ENCODE measurements around the gene PIK3R3.

PIK3R3 gene

DNA sequence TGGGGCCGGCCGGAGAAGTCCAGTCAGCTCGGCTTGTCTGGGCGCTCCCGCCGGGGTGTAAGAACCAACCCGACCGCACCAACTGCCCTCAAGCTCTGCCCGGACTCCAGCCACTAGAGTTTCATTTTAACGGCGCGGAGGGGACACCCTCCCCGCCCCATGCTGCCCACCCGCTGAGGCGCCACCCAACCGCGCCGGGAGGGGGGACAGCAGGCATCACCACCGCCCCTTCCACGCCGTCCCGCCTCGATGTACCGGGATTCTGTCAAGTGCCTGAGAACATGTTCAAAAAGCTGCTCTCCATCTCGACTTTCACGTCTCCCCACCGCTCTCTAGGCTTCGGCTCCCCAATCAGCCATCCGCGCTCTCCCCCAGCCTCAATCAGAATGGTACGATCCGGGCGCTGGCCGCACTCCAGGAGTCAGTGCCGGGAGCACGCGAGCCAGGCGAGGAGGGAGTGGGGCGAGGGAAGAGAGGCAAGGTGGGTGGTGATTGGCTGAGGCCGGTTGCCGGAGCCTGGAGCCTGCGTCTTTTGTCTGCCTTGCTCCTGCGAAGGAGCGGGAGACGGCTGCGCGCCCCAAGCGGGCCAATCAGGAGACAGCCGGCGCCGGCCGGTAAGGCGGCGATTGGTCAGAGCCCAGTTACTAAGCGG, at the start of gene PIK3R3:
Gene PIK3R3 (minus strand): TSS at position 101 of the 652 bp plus-strand sequence. CDS start 677 bp downstream, outside the sequence.
- peak; percentile 92 for DNase-seq

DNA sequence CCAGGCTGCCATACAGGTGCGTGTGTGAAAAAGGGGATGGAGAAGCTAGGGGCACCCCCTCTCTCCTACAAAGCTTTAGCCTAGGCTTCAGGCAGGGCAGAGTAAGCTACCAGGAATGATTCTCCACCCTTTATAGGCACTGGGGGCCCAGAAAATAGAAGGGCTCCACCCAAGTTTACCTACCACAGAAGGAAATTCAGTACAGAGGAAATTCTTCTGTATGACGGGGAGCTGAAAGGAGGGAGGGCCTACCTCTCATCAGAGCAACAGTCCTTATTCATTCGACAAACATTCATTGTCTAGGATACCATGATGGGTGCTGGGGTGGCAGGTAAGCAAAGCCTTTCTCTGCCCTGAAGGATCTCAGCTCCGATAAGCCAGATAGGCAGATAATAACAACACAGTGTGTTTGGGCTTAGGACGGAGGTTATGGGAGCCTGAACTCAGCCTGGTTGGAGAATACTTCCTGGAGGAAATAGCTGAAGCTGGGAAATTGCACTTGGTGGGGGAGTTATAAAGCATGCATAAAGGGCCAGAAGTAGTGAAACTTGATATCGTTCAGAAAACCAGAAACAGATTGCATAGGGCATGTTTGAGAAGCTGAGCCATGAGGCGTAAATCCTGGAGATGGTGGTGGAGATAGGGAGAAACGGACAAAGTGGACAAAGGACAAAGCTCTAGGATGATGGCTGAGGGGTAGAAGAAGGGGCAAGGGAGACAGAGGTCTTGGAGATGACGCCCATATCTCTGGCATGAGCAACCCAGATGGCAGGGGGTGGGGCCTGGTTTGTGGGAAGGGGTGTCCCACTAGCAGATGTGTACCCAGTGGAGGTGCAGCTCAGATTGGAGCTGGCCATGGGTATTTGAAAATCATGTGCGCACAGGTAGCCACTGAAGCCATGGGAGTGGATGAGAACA, 49.2 kb upstream of the PIK3R3 start:
- no peak for DNase-seq

DNA sequence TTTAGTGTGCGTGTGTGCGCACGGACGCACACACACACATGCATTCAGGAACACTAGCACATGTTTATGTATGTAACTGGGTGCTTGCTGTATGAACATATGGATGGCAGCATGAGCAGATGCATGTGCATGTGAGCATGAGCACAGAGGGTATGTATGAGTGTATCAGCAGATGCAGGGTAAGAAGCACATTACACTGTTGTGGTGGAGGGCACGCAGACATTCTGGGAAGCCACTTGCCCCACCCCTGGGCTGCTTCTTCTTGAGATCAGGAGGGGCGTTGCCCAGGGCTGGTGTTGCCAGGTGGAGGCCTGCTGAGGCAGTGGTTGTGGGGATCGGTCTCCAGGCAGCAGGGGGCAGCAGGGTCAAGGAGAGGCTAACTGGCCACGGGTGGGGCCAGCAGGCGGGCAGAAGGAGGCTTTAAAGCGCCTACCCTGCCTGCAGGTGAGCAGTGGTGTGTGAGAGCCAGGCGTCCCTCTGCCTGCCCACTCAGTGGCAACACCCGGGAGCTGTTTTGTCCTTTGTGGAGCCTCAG, 47.7 kb upstream of the PIK3R3 start:
- no peak for DNase-seq

DNA sequence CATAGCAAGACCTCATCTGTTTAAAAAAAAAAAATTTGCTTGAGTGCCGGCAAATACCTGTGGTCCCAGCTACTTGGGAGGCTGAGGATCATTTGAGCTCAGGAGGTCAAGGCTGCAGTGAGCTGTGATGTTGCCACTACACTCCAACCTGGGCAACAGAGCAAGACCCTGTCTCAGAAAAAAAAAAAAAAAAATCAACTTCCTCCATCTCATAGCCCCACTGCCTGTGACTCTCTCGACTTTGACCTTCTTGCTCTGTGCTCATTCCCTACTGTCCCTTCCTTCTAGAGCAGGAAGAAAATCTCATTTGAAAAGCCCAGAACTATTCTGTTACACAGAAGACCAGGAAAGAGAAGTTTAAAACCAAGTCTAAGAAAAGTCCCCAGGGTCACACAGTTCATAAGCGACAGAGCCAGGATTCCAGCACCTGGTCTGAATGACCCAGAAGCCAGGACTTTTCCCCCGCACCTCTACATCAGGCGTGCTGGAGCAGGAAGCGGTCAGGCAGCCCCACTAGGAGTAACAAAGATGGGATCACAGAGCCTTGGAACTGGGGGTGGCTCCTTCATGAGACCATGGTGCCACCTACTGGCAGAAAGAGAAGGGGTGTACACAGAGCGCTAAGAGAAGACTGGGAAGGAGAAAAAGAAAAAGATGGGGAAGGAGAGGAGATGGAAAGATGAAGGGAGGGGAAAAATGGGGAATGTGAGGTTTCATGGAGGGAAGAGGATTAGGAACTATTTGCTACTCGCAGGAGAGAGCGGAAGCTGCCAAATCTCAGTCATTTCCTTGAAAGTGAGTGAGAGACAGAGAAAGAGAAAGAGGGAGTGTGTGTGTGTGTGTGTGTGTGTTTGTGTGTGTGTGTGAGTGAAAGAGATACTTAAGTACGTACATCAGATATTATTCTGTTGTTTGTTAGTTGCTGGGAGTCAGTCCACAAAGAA, 47.0 kb upstream of the PIK3R3 start:
- peak; percentile 60 for DNase-seq

DNA sequence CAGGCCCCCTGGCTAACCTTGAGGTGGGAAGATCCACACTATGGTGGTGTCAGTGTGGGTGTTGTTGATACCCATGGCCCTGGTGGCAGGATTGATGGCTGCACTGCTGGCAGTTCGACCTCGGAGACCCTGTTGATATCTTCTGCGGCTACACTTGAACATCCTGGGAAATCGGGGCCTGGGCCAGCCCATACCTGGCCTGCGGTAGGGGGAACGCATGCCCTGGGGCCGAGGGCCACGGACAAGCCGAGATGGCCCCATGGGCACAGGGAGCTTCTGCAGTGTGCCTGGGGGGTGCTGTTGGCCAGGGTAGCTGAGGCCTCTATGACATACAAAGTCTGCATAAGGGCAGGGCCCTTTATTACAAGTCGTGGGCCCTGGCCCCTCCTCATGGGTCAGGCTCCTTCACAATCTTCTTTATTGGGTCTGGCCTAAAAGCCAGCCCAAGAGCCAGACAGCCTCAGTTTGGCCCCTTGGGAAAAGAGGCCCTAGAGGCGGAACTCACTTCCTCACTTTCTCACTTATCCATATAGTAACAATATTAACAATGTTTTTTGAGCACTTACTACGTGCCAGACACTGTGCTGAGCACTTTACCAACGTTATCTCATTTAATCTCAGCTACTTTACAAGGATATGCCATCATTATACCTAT, 43.9 kb upstream of the PIK3R3 start, which contains the start of gene P3R3URF:
Gene P3R3URF (minus strand): TSS at position 278 of the 655 bp plus-strand sequence. CDS start 17 bp downstream, at position 261.
- DNase-seq: no peak

DNA sequence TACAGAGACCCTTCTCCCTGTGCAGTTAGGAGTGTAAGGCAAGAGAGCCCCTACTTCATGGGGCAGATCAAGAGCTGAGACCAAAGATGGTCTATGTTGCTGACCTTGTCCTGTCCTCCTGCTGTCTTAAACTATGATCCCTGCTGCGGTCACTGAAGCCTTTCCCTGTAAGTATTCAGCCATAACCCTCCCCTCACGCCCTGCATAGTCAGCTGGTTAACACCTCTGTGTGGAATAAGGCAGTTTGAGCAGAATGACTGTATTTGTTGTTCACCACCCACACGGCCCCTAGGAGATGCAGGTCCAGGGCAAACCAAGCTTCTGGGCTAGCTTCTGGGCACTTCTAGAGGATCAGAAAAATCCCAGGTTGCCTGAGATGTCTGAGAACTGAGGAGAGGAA, 42.8 kb upstream of the PIK3R3 start:
- DNase-seq: no peak

DNA sequence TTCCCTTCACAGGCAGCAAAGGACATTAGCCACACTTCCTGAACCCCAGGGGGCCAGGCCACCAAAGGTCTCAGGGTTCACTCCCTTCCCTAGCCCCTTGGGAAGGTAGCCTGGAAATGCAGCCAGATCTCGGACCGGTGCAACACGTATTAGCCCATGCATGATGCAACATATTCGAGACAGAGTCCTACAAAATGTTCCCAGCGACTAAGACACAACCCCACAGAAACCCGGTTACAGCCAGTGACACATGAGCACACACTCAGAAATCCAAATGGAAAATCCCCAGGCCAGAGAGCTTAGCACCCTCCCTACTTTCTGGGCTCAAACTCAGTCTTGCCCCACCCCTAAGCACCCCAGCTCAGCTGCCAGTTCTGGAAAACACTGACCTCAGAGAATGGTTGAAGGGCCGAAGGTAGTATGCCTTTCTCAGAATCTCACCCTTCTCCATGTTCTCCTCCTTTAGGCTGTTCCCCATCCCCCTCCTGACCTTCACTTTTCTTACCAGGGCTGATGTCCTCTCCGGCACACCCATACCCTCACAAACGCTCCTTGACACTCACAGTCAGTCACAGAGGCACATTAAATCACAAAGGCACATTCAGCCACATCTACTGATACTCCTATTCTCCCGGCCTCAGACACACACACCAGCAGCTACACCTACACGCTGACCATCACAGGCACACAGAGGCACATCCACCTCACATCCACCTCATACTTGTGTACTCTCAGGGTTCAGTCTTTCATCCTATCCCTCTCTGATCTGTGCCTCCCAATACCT, 42.2 kb upstream of the PIK3R3 start, which contains the start of gene TSPAN1:
Gene TSPAN1 (plus strand): TSS at position 640 of the 784 bp plus-strand sequence. CDS start 6,021 bp downstream, outside the sequence.
- no peak for DNase-seq

DNA sequence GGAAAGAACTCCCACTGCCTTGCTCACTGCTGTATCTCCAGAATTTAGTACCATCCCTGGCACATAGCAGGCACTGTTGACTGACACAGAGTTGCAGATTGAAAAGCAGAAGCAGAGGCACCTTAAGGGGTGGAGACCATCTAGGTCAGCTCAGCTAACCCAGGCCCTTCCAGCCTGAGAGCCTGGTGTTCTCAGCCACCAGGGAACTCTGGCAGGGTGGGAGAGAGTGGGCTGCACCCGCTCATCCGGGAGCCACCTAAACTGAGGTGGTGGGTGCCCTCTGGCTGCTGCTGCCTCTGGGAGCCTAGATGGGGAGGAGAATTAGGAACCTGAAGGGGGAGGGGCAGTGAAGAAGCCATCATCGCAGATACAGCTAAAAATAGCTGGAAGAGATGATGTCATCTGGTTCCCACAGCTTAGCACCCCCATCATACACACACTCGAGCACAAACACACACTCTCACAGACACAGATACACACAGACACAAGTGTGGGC, 41.0 kb upstream of the PIK3R3 start:
- no peak for DNase-seq

DNA sequence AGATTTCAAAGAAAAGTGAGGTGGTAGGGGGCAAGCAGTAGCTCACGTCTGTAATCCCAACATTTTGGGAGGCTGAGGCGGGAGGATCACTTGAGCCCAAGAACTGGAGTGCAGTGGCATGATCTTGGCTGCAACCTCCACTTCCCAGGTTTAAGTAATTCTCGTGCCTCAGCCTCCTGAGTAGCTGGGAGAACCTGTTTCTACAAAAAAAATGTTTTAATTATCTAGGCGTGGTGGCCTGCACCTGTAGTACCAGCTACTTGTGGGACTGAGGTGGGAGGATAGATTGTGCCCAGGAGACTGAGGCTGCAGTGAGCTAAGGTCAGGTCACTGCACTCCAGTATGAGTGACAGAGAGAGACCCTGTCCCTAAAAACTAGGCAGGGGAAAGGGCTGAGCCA, 39.9 kb upstream of the PIK3R3 start:
- DNase-seq: no peak

DNA sequence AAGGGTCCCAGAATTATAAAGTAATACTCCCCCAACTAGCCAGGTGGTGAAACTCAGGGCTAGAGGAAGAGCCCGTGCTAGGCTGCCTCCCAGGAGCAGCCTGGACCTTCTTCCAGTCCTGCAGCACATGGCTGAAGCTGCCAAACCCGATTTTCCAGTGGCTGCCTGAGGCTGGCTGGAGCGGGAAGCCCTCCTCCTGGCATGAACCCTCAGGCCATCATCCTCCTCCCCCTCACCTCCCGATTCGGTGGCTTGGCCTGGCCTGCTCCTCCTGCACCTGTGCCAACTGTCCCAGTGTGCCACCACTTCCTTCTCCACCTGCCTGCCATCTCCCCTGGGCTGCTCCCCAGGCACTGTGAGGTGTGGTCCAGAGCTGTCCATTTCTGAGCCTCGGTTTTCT, 39.4 kb upstream of the PIK3R3 start:
- no peak for DNase-seq

DNA sequence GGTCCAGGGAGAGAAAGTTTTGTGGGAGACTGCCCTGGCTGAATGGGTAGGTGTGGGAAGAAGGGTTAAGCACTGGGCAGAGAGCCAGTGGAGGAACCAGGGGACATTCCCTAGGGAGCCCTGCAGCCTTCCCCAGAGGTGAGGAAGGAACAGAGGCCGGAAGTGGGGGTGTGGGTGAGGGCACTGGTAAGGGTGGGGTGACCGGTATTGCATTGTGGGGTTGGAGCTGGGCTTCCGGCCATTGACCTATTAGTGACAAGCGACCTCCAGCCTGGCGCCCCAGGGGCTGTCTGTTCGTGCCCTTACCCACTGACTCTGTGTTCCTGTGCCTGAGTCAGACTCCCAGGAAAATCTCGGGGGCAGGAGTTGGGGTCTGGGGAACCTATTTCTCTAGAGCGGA, 38.9 kb upstream of the PIK3R3 start:
- DNase-seq: no peak

DNA sequence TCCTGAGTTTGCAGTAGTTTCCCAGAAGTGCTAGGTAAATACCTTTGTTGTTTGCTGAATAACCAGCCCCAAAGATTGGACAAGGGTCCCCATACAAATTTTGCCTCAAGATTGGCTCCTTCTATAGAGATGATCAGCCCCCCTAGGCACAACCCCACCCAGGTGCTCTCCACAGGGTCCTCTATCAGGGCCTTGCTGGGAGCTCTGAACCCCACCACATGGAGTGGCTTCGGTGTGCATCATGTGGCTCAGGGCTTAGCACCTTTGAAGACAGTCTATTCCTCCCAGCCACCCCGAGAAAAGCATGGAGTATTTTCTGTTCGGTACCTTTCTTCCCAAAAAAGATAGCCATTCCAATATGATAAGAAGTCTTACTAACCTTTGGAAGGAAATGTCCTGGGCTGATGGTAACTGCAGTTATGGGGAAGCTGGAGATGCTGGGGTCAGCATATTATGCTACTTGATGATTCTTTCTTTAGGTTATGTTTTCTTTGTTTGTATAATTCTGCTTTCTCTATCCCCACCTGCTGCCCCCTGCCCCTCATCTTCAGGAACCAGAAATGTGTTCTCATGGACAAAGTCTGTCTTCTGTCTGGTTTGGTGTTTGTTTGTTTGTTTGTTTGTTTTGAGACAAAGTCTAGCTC, 37.5 kb upstream of the PIK3R3 start:
- no peak for DNase-seq

DNA sequence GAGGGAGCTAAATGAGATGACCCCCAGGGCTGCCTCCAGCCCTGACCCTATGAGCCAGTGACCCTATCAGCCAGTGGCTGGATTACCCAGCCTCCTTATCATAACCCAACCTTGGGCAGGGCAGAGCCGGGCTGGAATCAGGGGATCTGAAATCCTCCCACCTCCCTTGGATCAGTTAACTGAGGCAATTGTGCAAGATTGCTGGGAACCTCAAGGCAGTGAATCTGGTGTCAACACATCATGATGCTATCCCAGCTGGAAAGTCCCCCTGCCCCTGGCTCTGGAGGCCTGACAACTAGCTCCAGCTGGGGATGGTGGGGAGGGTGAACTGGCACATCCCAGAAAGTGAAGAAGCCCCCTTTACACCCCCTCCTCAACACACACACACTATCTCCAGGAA, 36.0 kb upstream of the PIK3R3 start:
- DNase-seq: no peak

DNA sequence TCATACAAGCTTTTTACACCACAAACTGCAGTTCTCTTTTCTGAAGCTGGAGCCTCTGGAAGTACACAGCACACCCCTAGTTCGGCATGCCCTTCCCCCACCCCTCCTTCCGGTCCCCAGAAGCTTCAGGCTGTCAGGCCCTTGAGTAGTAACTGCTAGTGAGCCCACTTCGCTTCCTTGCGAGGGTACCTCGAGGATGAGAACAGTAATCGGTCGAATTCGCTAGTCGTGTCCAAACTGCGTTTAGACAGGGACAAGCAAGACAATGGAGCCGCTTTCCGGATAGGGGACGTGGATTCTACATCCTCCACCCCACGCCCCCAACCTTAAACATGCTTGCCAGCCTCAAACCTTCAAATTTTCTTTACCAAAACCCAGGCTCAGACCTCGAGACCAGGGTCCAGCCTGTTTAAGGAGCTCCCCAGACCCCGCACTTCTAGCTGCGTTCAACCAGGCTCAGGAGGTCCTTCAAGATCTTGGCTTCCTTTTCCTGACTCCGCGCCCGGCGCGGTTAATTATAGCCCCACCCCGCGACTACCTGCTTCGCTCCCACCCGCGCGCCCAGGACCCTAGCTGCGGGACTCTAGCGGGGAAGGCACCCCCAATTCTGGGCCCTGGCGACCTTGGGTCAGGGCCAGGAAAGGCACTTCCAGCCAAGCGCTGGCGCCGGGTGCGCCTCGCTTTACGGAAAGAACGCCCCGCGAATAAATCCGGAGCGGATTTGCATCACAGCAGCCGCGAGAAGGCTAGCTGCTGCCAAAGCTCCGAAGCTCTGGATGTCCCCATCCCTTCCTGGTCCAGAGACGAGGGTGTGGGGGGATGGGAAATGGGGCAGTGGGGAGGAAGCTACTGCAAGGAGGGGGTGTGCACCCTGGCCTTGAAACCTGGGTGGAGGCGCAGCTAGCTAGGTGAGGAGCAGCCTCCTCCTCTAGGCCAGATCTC, 34.4 kb upstream of the PIK3R3 start:
- no peak for DNase-seq

DNA sequence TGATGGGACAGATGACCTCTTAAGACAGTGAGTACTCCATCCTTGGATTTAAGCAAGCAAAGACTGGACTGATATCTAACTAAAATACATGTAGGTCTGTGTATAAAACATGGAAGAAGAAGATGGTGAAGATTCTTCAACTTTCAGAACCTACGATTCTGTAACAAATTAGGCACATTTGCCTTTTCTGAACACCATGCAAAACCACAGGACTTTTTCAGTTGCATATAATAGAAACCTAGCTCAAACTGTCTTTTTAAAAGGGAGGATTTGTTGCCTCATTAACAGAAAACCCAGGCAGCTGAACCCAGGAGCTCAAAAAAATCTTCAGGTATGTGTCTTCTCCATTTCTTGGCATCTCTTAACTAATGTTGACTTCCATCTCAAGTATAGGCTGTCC, 27.8 kb upstream of the PIK3R3 start:
- no peak for DNase-seq

DNA sequence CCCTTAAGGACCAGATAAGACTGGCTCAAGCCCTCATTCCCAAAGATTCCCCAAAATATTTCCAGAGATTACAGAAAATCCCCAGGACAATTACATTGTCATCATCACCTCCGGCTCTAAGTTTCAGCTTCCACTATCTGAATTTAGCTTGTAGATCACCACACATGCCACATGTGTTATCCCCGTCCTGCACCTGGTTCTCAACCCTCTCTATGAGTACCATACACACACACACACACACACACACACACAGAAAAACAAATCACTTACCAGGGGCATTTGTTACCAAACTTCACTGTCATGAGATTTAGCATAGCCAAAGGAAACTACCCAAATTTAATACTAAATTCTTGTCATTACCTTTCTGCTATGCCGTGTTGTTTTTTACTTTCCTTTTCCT, 27.1 kb upstream of the PIK3R3 start:
- DNase-seq: no peak

DNA sequence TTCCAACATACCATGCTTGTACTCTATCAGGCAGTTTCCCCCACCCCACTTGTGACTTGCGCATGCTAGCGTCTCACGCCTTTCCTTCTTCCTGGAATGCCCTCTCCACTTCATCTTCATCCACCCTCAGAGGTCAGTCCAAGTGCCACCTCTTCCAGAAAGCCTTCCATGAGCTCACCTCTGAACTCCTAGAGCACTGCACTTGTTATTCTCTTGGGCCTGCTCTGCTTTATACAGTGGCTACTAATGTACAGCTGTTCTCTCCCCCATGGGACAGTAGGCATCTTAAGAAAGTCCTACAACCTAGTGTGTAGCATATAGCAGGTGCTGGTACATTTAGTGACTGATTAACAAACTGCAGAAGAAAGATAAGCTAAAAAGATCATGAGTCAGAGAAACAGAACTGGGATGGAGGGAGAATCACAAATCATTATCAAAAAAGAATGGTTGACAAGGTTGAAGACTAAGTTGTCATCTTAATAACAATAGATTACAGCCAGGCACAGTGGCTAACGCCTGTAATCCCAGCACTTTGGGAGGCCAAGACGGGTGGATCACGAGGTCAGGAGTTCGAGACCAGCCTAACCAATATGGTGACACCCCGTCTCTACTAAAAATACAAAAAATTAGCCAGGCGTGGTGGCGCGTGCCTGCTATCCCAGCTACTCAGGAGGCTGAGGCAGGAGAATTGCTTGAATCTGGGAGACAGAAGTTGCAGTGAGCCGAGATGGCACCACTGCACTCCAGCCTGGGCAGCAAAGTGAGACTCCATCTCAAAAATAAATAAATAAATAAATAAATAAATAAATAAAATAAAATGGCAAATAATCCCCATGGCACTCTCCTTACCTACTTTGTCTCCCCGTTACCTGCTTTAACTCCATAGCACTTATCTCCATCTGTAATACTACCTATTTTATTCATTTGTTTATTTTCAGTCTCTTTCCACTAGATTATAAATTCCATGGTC, 26.2 kb upstream of the PIK3R3 start:
- DNase-seq: no peak

DNA sequence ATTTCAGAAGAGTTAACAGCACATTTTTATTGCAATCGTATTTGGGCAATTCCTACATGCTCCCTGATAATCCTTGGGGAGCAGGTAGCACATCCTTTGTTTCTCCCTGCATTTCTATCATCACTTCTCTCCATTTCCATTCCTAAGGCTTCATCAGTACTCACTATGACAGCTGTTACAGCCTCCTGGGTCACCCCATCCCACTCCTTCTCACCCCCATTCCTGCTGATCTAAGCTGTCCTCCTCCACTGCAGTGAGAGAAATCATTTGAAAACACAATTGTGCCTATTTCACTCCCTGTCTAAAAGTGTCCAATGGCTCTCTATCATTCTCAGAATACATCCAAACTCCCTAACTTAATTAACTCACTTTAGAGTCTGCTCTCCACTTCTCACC, 25.5 kb upstream of the PIK3R3 start:
- DNase-seq: no peak
